Right renal pelvis (tissue), 4 donors: ENCODE measurements around the gene SART1. TPM values are rescaled to one million over a fixed set of nuclear protein-coding genes. Genes with fewer than 3 reads are reported as not detected.

ENCODE experiments used
- DNase-seq, 4 donors: peaks; one replicate each; pipeline ENCODE4 v3.0.0-alpha.2; 2013; ENCODE audit warnings: low read depth in 4 of 4, low spot score in 3 of 4, missing footprints in 1 of 4
- polyA plus RNA-seq, 4 donors: library from polyadenylated mRNA; unstranded; fragments of 120-200 nt; gene quantifications; one replicate each; pipeline ENCODE4 v1.2.1, GENCODE V29; 2013; ENCODE audit not compliant: insufficient read length in 4 of 4

Gene SART1, protein sequence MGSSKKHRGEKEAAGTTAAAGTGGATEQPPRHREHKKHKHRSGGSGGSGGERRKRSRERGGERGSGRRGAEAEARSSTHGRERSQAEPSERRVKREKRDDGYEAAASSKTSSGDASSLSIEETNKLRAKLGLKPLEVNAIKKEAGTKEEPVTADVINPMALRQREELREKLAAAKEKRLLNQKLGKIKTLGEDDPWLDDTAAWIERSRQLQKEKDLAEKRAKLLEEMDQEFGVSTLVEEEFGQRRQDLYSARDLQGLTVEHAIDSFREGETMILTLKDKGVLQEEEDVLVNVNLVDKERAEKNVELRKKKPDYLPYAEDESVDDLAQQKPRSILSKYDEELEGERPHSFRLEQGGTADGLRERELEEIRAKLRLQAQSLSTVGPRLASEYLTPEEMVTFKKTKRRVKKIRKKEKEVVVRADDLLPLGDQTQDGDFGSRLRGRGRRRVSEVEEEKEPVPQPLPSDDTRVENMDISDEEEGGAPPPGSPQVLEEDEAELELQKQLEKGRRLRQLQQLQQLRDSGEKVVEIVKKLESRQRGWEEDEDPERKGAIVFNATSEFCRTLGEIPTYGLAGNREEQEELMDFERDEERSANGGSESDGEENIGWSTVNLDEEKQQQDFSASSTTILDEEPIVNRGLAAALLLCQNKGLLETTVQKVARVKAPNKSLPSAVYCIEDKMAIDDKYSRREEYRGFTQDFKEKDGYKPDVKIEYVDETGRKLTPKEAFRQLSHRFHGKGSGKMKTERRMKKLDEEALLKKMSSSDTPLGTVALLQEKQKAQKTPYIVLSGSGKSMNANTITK
- polyA plus RNA-seq: 10 to 100 TPM; 45.9 to 57.4 (median 50.3) TPM

DNA sequence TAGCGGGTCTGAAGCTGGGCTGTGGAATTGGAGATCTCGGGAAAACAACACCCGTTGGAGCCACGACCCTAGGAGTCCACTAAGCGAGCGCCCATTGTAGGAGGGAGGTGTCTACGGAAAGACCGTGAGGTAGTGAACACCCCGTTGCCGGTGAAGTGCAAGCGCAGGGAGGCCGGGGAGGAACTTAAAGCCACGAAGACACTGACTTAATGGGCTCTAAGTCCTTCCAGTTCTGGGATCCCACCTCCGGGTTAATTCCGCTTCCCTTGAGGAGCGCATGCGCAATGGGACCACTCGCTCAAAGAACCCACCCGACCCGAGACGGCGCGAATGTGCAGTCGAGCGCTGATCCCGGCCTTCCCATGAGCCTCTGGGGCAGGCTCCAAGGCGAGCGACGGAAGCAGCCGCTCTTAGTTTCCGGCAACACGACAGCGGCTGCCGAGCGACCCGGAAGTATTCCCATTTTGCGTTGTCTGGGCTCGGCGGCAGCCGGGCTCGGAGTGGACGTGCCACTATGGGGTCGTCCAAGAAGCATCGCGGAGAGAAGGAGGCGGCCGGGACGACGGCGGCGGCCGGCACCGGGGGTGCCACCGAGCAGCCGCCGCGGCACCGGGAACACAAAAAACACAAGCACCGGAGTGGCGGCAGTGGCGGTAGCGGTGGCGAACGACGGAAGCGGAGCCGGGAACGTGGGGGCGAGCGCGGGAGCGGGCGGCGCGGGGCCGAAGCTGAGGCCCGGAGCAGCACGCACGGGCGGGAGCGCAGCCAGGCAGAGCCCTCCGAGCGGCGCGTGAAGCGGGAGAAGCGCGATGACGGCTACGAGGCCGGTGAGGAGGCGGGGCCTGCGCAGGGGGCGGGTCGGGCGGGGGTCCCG is at the start of gene SART1:
SART1 (plus strand) TSS at position 468 of the 874 bp plus-strand sequence; CDS start at position 515, 47 bp downstream.
- peak; percentile 93 to 98 (median 97) for DNase-seq

DNA sequence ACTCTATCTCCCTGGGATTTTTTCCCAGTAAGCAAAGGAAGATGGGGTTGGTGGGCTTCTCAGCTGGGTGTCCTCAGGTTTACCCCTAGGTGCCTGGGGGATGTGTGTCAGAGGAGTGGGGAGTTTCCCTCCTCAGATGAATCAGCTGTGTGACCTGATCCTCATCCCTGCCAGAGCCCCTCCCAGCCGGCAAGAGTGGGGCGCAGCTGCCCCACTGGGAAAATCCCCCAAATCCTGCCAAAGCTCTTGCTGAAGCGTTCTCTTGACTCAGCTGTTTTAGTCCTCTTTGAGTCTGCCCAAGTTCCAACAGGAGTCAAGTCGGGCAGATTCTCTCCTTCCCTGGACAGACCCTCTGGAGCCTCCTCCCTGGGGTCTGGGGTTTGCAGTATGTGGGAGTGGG is 48.7 kb upstream of the SART1 start:
- no peak for DNase-seq

DNA sequence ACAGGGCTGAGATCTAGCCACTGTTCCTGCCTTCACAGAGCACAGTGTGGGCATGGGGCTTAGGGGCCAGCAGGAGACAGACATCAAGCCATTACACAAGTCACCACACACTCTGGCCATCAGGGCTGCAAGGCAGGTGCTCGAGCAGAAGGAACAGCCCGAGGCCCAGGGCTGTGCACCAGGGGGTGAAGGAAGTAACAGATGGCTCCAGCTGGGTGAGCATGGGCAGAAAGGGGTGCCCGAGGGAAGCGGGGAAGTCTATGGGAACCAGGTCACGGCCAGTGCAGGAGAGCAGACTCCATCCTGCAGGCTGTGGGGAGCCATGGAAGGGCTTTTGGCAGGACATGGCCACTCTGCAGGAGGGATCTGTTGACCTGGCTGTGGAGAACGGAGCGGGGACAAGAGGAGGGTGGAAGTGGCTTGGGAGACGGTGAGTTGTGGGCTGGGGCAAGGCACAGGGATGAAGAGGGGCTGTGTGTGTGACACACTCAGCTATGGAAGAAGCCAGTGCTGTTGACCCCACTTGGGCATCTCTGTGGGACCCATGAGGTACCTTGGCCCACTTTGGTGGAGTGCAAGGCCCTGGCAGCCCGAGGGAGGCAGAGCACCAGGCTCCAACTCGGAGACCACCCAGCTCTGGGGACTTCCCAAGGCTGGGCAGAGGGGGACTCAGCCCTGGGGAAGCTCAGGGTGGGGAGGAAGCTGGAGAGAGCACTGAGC is 46.3 kb upstream of the SART1 start:
- no peak for DNase-seq

DNA sequence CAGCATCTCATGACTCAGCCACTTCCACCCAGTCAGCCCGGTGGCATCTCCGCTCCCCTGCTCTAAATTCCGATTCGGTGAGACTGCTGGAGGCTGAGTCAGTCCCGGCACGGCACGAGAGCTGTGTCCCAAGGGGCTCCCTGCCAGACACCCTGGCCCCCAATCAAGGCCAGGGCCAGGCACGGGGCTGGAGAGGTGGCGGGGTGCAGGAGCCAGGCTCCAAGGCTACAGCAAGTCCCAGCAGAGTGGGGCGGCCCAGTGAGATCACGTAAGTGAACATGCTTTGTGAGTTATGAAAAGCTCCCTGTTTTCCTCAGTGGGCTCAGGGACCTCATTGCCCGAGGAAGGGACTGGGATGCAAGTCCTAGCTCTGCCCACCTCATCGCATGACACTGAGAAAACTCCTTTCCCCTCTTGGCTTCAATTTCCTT is 45.7 kb upstream of the SART1 start:
- no peak for DNase-seq

DNA sequence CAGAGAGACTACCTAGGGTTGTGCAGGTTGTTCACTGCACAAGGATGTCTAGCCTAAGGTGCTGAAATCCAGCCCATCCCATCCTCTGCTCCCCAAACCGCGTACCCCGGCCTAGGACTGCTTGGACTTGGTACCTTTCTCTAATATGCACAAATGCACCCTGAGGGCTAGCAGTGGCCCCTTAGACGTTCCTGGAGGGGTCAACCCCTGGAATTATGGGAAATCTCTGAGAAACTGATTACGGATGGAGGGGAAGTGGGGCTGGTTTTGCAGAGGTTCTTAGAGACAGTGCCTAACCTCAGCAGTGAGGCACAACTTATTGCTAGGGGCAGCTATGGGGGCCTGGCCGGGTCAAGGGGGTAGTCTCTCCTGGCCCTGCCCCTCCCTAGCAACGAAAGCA is 45.1 kb upstream of the SART1 start:
- DNase-seq: no peak

DNA sequence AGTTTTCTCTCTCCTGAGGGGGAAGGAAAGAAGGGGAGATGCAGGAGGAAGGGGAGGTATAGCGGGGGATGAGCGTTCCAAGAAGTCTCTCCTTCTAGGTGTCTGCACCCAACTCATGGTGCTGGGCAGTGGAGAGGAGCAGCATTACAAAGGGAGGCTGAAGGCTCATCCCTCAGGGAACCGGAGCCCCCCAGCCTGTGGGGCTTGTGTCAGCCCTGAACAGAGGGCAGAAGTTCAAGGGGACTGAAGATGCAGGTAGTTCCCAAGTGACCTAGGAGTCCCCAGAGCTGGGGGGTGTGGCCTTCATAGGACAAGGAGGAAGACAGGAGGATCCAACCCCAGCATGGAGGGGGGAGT is 44.5 kb upstream of the SART1 start:
- DNase-seq: no peak

DNA sequence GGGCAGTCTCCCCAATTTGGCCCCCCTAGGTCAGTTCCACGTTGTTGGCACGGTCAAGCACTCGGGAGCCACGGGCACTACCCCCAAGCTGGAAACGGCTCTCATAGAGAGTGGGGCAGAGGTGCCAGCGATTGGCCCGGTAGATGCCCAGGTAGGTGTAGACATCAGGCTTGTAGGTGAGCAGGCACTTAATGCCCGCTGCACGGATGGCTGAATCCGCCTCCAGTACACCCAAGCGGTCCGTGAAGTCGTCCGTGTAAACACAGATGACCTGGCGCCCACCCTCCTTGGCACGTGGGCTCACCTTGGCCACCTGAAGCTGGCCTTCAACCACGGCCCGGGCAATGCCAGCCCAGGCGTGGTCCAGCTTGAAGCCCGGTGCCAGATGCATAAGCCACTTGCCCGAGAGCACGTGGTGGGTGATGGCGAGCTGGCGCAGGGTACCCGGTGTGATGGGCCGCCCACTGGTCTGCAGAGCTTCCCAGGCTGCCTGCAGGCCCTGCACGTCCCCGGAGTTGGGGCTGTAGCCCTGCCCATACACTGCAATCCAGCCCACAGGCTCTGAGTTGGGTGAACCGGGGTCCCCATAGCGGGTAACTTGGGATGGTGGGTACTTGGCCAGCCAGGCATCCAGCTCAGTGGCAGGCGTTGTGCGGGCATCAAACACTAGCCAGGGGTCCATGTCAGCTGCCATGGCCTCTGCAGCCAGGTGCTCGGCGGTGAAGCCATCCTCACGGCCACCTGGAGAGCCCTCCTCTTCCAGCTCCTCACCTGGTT is 43.9 kb upstream of the SART1 start:
- DNase-seq: no peak

DNA sequence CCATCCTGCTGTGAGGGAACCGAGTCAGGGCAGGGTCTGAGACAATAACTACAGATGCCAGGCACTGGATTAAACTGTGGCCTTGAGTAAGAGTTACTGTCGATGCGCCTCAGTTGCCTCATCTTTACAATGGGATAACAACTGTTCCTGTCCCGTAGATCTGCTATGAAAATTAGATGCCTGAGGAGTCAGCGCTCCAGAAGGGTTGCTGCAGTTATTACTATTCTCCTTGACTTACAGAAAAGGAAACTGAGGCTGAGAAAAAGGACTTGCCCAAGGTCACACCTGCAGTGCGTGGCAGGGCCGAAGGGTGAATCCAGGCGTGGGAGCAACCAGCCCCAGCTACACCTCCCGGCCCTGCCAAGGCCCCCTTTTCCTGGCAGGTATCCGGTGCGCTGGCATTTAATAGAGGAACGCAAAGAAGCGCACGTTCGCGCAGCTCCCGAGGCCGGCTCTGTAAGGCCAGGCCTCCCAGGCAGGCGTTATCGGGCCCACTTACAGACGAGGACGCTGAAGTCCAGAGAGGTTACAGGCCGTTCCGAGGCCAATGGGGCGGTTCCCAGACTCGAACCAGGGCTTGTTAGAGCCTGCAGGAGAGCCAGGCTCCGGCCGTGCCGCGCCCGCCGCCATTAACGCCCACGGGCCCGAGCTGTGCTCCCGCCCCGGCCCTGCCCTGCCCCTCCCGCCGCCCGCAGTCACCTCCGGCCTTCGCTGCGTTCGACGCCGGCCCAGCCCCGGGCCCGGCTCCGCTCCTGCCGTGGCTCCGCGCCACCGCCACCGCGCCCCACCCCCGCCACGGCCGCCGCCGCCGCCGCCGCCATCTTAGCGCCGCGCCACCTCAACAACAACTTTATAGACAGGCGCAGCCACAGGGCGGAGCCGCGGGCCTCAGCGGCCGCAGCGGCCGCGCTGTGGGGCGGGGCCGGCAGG is 43.1 kb upstream of the SART1 start, which contains the start of gene C11orf68:
C11orf68 (minus strand) TSS at position 852 of the 930 bp plus-strand sequence; CDS start at position 821, 31 bp downstream.
- DNase-seq: no peak

DNA sequence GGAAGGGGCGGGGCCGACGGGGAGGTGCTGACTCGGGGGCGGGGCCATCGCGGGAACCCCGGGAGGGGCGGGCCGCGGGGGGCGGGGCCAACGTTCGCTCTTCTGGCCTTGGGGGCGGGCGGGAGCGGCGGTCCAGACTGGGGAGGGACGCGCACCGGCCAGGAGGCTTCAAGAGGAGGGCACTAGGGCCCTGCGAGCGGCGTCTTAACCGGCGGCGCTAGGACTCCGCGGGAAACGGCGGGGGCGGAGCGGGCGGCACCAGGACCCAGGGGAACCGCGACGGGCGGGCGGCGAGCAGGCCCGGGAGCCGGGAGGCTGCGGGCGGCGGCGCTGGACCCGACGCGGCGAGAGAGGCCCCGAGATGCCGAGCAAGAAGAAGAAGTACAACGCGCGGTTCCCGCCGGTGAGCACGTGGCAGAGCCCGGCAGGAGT is 42.4 kb upstream of the SART1 start, which contains the start of gene DRAP1:
DRAP1 (plus strand) TSS at position 286 of the 432 bp plus-strand sequence; CDS start at position 362, 76 bp downstream.
- peak; percentile 87 to 95 (median 93) for DNase-seq

DNA sequence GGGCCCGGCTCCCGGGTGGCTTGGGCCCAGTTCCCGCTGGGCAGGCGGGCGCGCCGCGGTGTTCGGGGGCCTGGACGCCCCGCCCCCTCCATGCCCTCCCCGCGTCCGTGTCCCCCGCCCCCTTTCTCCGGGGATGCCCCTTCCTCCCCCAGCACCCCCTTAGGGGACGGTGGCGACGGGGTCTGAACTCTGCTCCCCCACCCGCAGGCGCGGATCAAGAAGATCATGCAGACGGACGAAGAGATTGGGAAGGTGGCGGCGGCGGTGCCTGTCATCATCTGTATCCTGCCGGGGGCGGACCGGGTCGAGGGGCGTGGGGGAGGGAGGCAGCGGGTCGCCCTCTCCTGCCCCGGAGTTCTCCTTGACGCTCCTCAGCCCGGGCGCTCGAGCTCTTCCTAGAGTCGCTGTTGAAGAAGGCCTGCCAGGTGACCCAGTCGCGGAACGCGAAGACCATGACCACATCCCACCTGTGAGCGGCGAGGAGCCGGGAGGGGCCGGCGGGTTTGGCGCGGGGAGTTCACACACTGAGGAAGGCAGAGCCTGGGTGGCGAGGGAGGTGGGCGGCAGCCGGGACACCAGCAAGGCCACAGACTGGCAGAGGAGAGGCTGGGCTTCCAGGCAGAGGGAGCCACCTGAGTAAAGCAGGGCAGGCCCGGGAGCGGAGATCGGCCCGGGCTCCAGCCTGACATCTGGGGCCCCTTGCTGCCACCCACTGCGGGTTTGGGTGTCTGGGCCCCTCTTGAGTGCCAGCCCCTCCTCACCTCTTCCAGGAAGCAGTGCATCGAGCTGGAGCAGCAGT is 41.8 kb upstream of the SART1 start:
- DNase-seq: no peak

DNA sequence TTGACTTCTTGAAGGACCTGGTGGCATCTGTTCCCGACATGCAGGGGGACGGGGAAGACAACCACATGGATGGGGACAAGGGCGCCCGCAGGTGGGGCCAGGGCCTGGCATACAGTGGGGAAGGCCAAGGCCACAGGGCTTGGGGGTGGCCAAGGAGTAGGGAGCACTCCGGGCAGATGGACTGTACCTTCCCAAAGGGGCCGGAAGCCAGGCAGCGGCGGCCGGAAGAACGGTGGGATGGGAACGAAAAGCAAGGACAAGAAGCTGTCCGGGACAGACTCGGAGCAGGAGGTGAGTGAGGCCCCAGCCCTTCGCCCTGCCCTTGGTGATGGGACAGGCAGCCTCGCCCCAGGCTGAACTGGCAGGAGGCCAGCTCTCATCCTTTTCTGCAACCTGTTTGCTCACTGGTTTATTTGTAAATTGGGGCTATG is 41.1 kb upstream of the SART1 start:
- DNase-seq: no peak

DNA sequence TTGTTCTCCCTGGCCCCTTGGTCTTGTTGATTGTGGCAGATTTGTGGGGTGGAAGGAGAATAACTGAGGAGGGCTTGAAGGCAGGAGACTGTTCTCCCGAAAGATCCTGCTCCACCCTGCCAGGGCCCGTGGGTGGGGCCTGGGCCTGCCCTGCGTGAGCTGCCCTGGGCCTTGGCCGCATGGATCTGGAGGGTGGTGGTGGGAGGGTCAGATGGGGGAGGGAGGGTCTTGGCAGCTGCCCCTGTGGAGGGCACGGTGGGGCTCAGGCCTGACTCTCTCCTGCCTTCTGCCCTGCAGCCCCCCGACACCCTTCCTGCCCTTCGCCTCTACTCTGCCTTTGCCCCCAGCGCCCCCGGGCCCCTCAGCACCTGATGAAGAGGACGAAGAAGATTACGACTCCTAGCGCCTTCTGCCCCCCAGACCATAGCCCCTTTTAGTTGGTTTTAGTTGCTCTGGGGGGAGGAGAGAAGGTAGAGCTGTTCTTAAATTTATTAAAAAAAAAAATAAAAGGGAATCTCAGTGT is 40.4 kb upstream of the SART1 start:
- DNase-seq: no peak

DNA sequence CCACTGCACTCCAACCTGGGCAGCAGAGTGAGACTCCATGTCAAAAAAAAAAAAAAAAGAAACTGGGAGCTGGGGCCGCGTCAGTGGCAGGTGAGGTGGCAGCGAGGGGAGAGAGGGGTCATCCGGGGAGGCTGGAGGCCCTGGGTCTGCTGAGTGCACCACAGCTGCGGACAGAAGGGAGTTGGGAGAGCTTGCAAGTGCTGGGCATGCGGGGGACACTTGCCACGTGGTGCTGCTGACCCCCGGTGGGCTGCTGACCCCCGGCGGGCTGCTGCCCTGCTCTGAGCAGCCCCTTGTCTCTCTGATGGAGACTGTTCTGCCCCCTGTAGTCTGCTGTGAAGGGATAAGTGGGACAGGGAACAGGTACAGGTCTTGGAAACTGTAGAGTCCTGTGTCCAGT is 39.7 kb upstream of the SART1 start:
- DNase-seq: no peak

DNA sequence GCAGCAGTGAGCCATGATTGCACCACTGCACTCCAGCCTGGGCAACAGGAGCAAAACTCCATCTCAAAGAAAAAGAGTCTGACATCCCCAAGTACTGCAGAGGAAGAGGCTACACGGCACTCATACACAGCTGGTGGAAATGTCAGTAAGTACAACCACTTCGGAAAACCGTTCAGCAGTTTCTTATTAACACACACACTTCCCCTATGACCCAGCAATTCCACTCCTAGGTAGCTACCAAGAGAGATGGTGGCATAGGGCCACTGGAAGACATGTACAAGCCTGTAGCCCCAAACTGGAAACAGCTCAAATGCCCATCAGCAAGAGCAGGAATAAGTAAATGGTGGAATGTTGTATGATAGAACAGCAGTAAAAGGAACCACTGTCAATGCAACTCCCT is 39.0 kb upstream of the SART1 start:
- DNase-seq: no peak

DNA sequence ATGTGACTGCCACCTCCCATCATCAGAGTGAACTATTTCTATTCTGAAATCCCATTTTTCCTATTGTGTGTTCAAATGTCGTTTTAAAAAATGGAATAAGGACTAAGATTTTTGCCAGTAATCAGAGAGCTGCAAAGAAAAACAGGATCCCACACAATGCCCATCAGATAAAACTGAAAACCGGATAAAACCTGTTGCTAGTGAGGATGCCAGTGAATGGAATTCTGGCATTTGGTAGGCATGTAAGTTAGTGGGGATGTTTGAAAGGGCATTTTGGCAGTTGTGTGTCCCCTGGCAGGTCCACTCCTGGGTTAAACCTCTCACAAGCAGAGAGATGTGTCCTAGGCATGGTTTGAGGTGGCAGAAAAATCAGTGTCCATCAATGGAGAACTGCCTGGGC is 36.1 kb upstream of the SART1 start:
- DNase-seq: no peak

DNA sequence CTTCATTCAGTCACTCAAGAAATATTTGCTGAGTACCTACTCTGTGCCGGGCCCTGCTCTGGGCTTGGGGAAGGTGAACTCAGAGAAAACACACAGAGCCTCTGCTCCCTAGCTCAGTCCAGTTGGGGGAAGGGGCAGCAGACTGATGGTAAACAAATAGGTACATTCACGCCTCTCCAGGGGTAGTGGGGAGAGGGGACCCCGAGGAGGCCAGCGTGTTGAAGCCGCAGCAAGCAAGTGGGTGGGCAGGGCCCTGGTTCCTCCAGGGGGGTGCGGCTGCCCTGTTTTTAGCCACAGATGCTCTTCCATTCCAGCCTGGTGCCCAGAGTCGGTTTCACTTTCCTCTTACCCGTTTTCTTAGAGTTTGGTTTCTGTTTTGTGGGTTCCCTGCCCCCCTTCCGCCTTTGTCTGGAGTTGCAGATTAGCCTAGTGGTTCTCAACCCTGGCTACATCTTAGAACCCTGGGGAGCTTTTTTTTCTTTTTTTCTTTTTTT is 33.6 kb upstream of the SART1 start:
- no peak for DNase-seq

DNA sequence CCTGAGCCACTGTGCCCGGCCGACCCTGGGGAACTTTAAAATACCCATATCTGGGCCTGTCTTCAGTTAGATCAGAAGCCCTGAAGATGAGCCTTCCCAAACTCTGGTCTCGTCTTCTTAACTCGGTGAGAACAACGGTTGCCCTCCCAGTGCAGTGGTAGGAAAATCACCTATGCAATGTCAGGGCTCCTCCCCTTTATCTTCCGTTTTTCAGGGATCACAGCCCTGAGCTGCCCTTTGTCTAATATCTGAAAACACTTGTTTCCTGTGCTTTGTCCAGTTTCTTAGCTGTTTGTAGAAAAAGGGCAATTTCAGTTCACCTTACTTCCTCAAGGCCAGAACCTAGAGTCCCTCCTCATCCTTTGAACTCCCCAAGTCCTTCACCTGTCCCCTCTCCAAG is 32.9 kb upstream of the SART1 start:
- no peak for DNase-seq
